HepG2 (cell line): ENCODE measurements around the gene RRP8. TPM values are rescaled to one million over a fixed set of nuclear protein-coding genes. Genes with fewer than 3 reads are reported as not detected.

Experiments used
- BRD4 ChIP-seq: sonication (generic); formaldehyde crosslinking; IDR thresholded peaks from 2 replicates; pipeline ENCODE4 v1.4.0; 2020; ENCODE audit warnings: missing genetic modification reagents
- CC2D1A ChIP-seq: sonication (generic); formaldehyde crosslinking; IDR thresholded peaks from 2 replicates; pipeline ENCODE4 v1.8.1; 2023; ENCODE audit warnings: mild to moderate bottlenecking, missing genetic modification reagents
- CHD2 ChIP-seq: IDR thresholded peaks from 2 replicates; pipeline ENCODE4 v1.6.1; 2011; ENCODE audit warnings: low read depth, low read length, improper control_type of control experiment
- DDIT3 ChIP-seq: sonication (generic); formaldehyde crosslinking; IDR thresholded peaks from 2 replicates; pipeline ENCODE4 v1.4.0; 2020; ENCODE audit warnings: mild to moderate bottlenecking, missing genetic modification reagents
- DMAP1 ChIP-seq: IDR thresholded peaks from 2 replicates; pipeline ENCODE4 v1.6.1; 2016
- ELF4 ChIP-seq: sonication (generic); formaldehyde crosslinking; IDR thresholded peaks from 2 replicates; pipeline ENCODE4 v1.5.0; 2020; ENCODE audit warnings: missing genetic modification reagents, mild to moderate bottlenecking, moderate library complexity, borderline replicate concordance
- GMEB2 ChIP-seq: IDR thresholded peaks from 2 replicates; pipeline ENCODE4 v1.6.1; 2016; ENCODE audit warnings: missing biosample characterization, missing genetic modification reagents, low read depth
- HDAC6 ChIP-seq: fragments of 200-600 bp; sonication (generic); IDR thresholded peaks from 2 replicates; pipeline ENCODE4 v1.7.0; 2017; ENCODE audit warnings: mild to moderate bottlenecking, antibody characterized with exemption, low read length, low read depth
- HMGXB3 ChIP-seq: sonication (generic); formaldehyde crosslinking; IDR thresholded peaks from 2 replicates; pipeline ENCODE4 v1.4.0; 2020; ENCODE audit warnings: missing genetic modification reagents, borderline replicate concordance
- HNF4A ChIP-seq: sonication (generic); formaldehyde crosslinking; IDR thresholded peaks from 2 replicates; pipeline ENCODE4 v1.4.0; 2020; ENCODE audit warnings: missing genetic modification reagents
- IRF2 ChIP-seq: IDR thresholded peaks from 2 replicates; pipeline ENCODE4 v1.6.1; 2018; ENCODE audit warnings: missing genetic modification reagents, missing compliant biosample characterization
- MYC ChIP-seq: sonication (generic); formaldehyde crosslinking; IDR thresholded peaks from 2 replicates; pipeline ENCODE4 v1.9.0; 2021; ENCODE audit warnings: missing genetic modification reagents, borderline replicate concordance
- PHB2 ChIP-seq: fragments of 450-650 bp; IDR thresholded peaks from 2 replicates; pipeline ENCODE4 v1.6.1; 2018; ENCODE audit not compliant: partially characterized antibody
- POLR2A ChIP-seq, 2 experiments: IDR thresholded peaks; 2 replicates each; pipeline ENCODE4 v1.6.1; 2011; ENCODE audit warnings: low read depth in 2 of 2, low read length in 2 of 2, mild to moderate bottlenecking in 1 of 2, moderate library complexity in 1 of 2; ENCODE audit not compliant: insufficient read depth in 1 of 2
- POLR2G ChIP-seq: fragments of 200-400 bp; formaldehyde crosslinking; IDR thresholded peaks from 2 replicates; pipeline ENCODE4 v1.6.1; 2018; ENCODE audit warnings: mild to moderate bottlenecking, low read depth, low read length, moderate library complexity
- PRMT3 ChIP-seq: sonication (generic); formaldehyde crosslinking; IDR thresholded peaks from 2 replicates; pipeline ENCODE4 v1.8.1; 2022; ENCODE audit warnings: low read depth, mild to moderate bottlenecking, moderate library complexity, missing genetic modification reagents, borderline replicate concordance
- PRPF4 ChIP-seq: fragments of 200-400 bp; formaldehyde crosslinking; IDR thresholded peaks from 2 replicates; pipeline ENCODE4 v1.6.1; 2016; ENCODE audit warnings: low read length, low read depth; ENCODE audit not compliant: poor library complexity, severe bottlenecking
- TCF7 ChIP-seq: sonication (generic); IDR thresholded peaks from 2 replicates; pipeline ENCODE4 v1.6.1; 2016; ENCODE audit warnings: antibody characterized with exemption, low read depth
- ZBTB7B ChIP-seq: sonication (generic); formaldehyde crosslinking; IDR thresholded peaks from 2 replicates; pipeline ENCODE4 v1.4.0; 2020; ENCODE audit warnings: missing genetic modification reagents
- ZFX ChIP-seq: sonication (generic); formaldehyde crosslinking; IDR thresholded peaks from 2 replicates; pipeline ENCODE4 v1.4.0; 2020; ENCODE audit warnings: mild to moderate bottlenecking, low read depth, missing genetic modification reagents, moderate library complexity
- ZNF136 ChIP-seq: sonication (generic); formaldehyde crosslinking; IDR thresholded peaks from 2 replicates; pipeline ENCODE4 v1.8.1; 2022; ENCODE audit warnings: low read depth, mild to moderate bottlenecking, moderate library complexity, missing genetic modification reagents
- ZNF333 ChIP-seq: sonication (generic); formaldehyde crosslinking; IDR thresholded peaks from 2 replicates; pipeline ENCODE4 v1.4.0; 2020; ENCODE audit warnings: mild to moderate bottlenecking, missing genetic modification reagents, borderline replicate concordance
- polyA plus RNA-seq, 8 experiments: library from polyadenylated mRNA; depleted of rRNA in 3 of 8; stranded (reverse) in 7 of 8; unstranded in 1 of 8; fragments of >200 nt; fragmentation: Illumina TruSeq in 4 of 8; extraction: Trizol in 4 of 8; gene quantifications; 2 replicates each; pipeline versions ENCODE4 v1.2.1 to v1.2.3, GENCODE V29; 2011 to 2016; ENCODE audit warnings: low read depth in 4 of 8, missing spikeins in 1 of 8, mixed read lengths in 1 of 8; ENCODE audit not compliant: insufficient read depth in 1 of 8
- total RNA-seq, 5 experiments: library from RNA; depleted of rRNA; stranded (reverse); fragments of >200 nt; fragmentation: Illumina TruSeq; extraction: Trizol; gene quantifications; 2 replicates each; pipeline ENCODE4 v1.2.3, GENCODE V29; 2016; ENCODE audit warnings: low read depth in 1 of 5

RRP8 gene
- total and polyA plus RNA-seq, 2 of the 13 experiments (the other 11 are each of a cell fraction or from before 2014, with no cell fraction given) = 7.2 to 21.6 TPM

GRCh38 chr11:6606471-6607189 is 3.2 kb upstream of the RRP8 start (continued):
- TF ChIP-seq TCF7 = no peak
- TF ChIP-seq BRD4 = no peak
- no peak for TF ChIP-seq DMAP1 (CRISPR knock-in tag)
- TF ChIP-seq ZNF333 (CRISPR knock-in tag) = no peak
- no peak for TF ChIP-seq GMEB2 (CRISPR knock-in tag)
- TF ChIP-seq ZBTB7B = peak; percentile 51; the same call in 1 of the 2 replicates
- no peak for TF ChIP-seq CHD2
- no peak for TF ChIP-seq DDIT3 (CRISPR knock-in tag)
- TF ChIP-seq HDAC6 = no peak
- TF ChIP-seq PHB2 = no peak
- TF ChIP-seq POLR2G = peak; percentile 39; the same call in 1 of the 2 replicates
- TF ChIP-seq ZNF136 (CRISPR knock-in tag) = no peak
- TF ChIP-seq ZFX (CRISPR knock-in tag) = peak; percentile 77
- no peak for TF ChIP-seq MYC (CRISPR knock-in tag)
- TF ChIP-seq IRF2 (CRISPR knock-in tag) = peak; percentile 36; the same call in 1 of the 2 replicates
- TF ChIP-seq HMGXB3 (CRISPR knock-in tag) = no peak
- TF ChIP-seq PRMT3 = no peak
- TF ChIP-seq ELF4 (CRISPR knock-in tag) = no peak
- TF ChIP-seq CC2D1A (CRISPR knock-in tag) = no peak
- TF ChIP-seq PRPF4 = no peak
- TF ChIP-seq HNF4A (CRISPR knock-in tag) = no peak
- peak in 1 of 2 experiments; percentile 26; a peak in 1 of 4 replicates for TF ChIP-seq POLR2A (IDR thresholded peaks at IDR 0.05; ENCODE audit: insufficient read depth in 1 of 2, low read depth in 2 of 2, low read length in 2 of 2)
